Ramos (cell line): ENCODE results near the gene QRFP.

Experiments used
- in situ Hi-C: fragments of 300-500 bp; cut with MboI; formaldehyde crosslinking; loops from one replicate; pipeline ENCODE4 v1.14.3; 2022; ENCODE audit warnings: low sequenced_read_pairs; ENCODE audit not compliant: unreplicated experiment

Gene QRFP

GRCh38 chr9:130879863-130880411, 16.7 kb downstream of the QRFP start:
- in situ Hi-C loops = no loop called here

GRCh38 chr9:130878295-130878694, 18.3 kb downstream of the QRFP start:
- in situ Hi-C loops = no loop called here

- in situ Hi-C loops = no loop called here
Observed at GRCh38 chr9:130877300-130877699, 19.3 kb downstream of the QRFP start.

- in situ Hi-C loops = no loop called here
Observed at GRCh38 chr9:130874783-130875182, 21.8 kb downstream of the QRFP start.

GRCh38 chr9:130873966-130874365, 22.6 kb downstream of the QRFP start:
- in situ Hi-C loops = no loop called here

- in situ Hi-C loops = no loop called here
Observed at GRCh38 chr9:130872912-130873503, 23.6 kb downstream of the QRFP start.

- in situ Hi-C loops = no loop called here
Observed at GRCh38 chr9:130872508-130872907, 24.1 kb downstream of the QRFP start.

- in situ Hi-C loops = no loop called here
Observed at GRCh38 chr9:130872093-130872492, 24.5 kb downstream of the QRFP start.

- in situ Hi-C loops = no loop called here
Observed at GRCh38 chr9:130871395-130872062, 25.1 kb downstream of the QRFP start.

- in situ Hi-C loops = no loop called here
Observed at GRCh38 chr9:130870491-130871381, 25.9 kb downstream of the QRFP start.

GRCh38 chr9:130869250-130869649, 27.4 kb downstream of the QRFP start:
- in situ Hi-C loops = loop anchor here (10.0 kb wide), 1 partner anchor 164 kb away; no protein-coding TSS in a partner anchor

GRCh38 chr9:130868230-130868629, 28.4 kb downstream of the QRFP start:
- in situ Hi-C loops = loop anchor here (10.0 kb wide), 1 partner anchor 163 kb away; no protein-coding TSS in a partner anchor

GRCh38 chr9:130867556-130867955, 29.1 kb downstream of the QRFP start:
- in situ Hi-C loops = loop anchor here (10.0 kb wide), 1 partner anchor 163 kb away; no protein-coding TSS in a partner anchor

GRCh38 chr9:130866474-130866965, 30.1 kb downstream of the QRFP start:
- in situ Hi-C loops = loop anchor here (10.0 kb wide), 1 partner anchor 162 kb away; no protein-coding TSS in a partner anchor

GRCh38 chr9:130865921-130866320, 30.7 kb downstream of the QRFP start:
- in situ Hi-C loops = loop anchor here (10.0 kb wide), 1 partner anchor 161 kb away; no protein-coding TSS in a partner anchor

- in situ Hi-C loops = loop anchor here (10.0 kb wide), 1 partner anchor 160 kb away; no protein-coding TSS in a partner anchor
Observed at GRCh38 chr9:130864541-130864940, 32.1 kb downstream of the QRFP start.

GRCh38 chr9:130862747-130863146, 33.9 kb downstream of the QRFP start:
- in situ Hi-C loops = loop anchor here (10.0 kb wide), 1 partner anchor 158 kb away; no protein-coding TSS in a partner anchor

GRCh38 chr9:130862217-130862616, 34.4 kb downstream of the QRFP start:
- in situ Hi-C loops = loop anchor here (10.0 kb wide), 1 partner anchor 157 kb away; no protein-coding TSS in a partner anchor

GRCh38 chr9:130861372-130862180, 35.0 kb downstream of the QRFP start:
- in situ Hi-C loops = loop anchor here (10.0 kb wide), 1 partner anchor 157 kb away; no protein-coding TSS in a partner anchor
